ENCODE measurements around the gene NABP2. TPM values are rescaled to one million over a fixed set of nuclear protein-coding genes. Genes with fewer than 3 reads are reported as not detected.

The NABP2 gene
- total and polyA plus RNA-seq, 7 donors, result 27.1 to 65.7 (median 31.0) TPM

DNA sequence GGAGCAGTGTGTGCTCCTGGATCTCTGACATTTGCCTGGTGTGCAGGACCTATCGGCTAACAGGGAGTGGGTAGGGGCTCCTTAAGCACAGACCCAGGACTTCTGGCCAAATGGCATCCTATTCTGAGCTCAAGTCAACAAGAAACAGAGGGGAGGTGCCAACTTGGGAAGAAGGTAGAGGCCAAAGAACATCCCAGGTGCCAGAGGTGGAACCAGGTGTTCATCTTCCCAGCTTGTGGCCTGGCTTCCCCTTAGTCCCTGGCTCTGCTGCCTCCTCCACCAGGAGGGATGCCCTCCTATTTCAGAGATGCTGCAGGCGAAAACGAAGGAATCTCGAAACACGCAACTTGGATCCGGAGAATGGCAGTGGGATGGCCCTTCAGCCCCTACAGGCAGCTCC lies 11.9 kb downstream of the NABP2 start:
- intact Hi-C loops (cut with DNase I), result no loop called here
- Histone ChIP-seq H3K36me3 (ENCODE audit: insufficient read depth in 1 of 2, low read depth in 1 of 2) (peaks cover 1 to 25% of the 10 kb centered on the region in 2 donors), H3K27ac (no peak overlapping the region), H3K9me3 (no peaks in the 10 kb centered on the region), H3K27me3 (ENCODE audit: insufficient read depth in 3 of 3, low read length in 2 of 3) (no peaks in the 10 kb centered on the region), H3K4me1 (no peaks in the 10 kb centered on the region), H3K4me3 (no peak overlapping the region)
- no peak for ATAC-seq
- DNase-seq, result no peak
- TF ChIP-seq, protein P1, sequence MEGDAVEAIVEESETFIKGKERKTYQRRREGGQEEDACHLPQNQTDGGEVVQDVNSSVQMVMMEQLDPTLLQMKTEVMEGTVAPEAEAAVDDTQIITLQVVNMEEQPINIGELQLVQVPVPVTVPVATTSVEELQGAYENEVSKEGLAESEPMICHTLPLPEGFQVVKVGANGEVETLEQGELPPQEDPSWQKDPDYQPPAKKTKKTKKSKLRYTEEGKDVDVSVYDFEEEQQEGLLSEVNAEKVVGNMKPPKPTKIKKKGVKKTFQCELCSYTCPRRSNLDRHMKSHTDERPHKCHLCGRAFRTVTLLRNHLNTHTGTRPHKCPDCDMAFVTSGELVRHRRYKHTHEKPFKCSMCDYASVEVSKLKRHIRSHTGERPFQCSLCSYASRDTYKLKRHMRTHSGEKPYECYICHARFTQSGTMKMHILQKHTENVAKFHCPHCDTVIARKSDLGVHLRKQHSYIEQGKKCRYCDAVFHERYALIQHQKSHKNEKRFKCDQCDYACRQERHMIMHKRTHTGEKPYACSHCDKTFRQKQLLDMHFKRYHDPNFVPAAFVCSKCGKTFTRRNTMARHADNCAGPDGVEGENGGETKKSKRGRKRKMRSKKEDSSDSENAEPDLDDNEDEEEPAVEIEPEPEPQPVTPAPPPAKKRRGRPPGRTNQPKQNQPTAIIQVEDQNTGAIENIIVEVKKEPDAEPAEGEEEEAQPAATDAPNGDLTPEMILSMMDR (IDR thresholded peaks at IDR 0.05), result no peak
- WGBS, 3 donors, result 83 to 100% (median 90%) methylated on average over 6 of the region's 6 CpGs

DNA sequence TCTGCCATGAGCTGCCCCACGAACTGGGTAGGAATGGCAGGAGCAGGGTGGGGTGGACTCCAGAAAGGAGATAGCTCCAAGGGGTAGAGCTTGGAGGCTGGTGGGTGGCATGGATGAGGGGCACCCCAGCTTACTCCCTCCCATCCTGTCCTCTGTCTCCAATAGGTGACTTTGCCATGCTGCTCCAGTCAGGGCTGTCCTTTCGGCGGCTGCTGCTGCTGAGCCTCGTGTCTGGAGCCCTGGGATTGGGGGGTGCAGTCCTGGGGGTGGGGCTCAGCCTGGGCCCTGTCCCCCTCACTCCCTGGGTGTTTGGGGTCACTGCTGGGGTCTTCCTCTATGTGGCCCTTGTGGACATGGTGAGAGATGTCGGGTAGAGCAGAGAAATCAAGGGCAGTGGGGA lies 12.8 kb downstream of the NABP2 start:
- H3K4me1 ChIP-seq, result no peaks in the 10 kb centered on the region
- no peaks in the 10 kb centered on the region for H3K27me3 ChIP-seq (ENCODE audit: insufficient read depth in 3 of 3, low read length in 2 of 3)
- peaks cover 2 to 34% of the 10 kb centered on the region in 2 donors for H3K36me3 ChIP-seq (ENCODE audit: insufficient read depth in 1 of 2, low read depth in 1 of 2)
- intact Hi-C loops (cut with DNase I), result no loop called here
- H3K4me3 ChIP-seq, result no peak overlapping the region
- ATAC-seq (peak in 3 of 4 donors; percentile 2 to 24 (median 3)), DNase-seq (no peak)
- no peaks in the 10 kb centered on the region for H3K9me3 ChIP-seq
- WGBS, 3 donors, result 52 to 61% (median 52%) methylated on average over 5 of the region's 5 CpGs
- no peak overlapping the region for H3K27ac ChIP-seq
- TF ChIP-seq, protein P1 (IDR thresholded peaks at IDR 0.05), result no peak

DNA sequence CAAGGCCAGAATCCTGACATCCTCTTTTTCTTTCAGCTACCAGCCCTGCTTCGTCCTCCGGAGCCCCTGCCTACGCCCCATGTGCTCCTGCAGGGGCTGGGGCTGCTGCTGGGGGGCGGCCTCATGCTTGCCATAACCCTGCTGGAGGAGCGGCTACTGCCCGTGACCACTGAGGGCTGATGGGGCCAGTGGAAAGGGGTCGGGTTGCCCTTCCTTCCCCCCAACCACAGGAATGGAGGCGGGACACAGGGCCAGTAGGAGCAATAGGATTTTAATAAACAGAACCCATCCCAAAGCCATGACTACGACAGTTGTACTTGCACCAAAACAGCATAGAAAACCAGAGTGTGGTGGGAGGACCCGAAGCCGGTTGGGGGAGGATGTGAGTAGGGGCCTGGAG lies 13.4 kb downstream of the NABP2 start:
- TF ChIP-seq, protein P1 (IDR thresholded peaks at IDR 0.05), result no peak
- intact Hi-C loops (cut with DNase I), result no loop called here
- peaks cover 7 to 40% of the 10 kb centered on the region in 2 donors for H3K36me3 ChIP-seq (ENCODE audit: insufficient read depth in 1 of 2, low read depth in 1 of 2)
- H3K9me3 ChIP-seq, result no peaks in the 10 kb centered on the region
- no peaks in the 10 kb centered on the region for H3K27me3 ChIP-seq (ENCODE audit: insufficient read depth in 3 of 3, low read length in 2 of 3)
- no peaks in the 10 kb centered on the region for H3K4me1 ChIP-seq
- DNase-seq, result no peak
- H3K27ac ChIP-seq, result no peak overlapping the region
- H3K4me3 ChIP-seq, result no peak overlapping the region
- 64 to 76% (median 76%) methylated on average over 11 of the region's 11 CpGs for WGBS, 3 donors
- ATAC-seq, result no peak

DNA sequence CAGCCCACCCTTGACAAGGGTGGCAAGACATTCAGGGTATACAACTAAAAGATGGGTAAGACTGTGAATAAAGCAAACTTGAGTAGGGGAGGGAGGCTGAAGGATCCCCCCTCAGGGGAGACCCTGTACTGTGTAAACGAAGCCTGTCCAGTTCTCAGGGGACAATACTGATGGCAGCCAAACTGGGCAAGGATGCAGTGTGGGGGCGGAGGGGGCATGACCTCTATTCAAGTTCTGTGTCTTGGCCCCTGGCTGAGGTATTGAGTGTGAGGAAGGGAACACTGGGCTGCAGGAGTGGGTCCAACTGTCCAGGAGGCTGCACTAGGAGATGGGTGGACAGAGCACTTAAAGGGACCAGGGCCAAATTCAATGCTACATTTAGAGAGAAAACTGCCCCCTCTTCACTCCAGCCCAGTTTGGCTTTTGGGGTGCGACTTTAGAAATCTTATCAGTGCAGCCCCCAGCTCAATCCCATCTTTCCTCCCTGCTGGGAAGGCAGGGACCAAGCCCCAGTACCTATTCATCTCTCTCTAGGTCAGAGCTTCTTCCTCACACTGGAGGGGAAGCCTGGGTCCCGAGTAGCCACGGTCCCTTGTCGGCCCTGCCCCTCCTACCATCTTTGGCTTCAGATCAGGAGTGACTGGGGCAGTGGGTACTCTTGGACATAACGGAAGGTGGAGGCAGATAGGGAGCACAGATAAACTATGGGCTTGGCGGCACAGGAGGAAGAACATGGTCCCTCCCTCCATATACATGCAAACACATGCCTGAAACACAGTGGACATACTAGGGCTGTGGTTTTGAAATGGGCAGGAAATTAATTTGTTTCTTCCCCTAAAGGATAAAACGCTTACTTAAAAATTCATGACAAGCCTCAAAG lies 17.5 kb downstream of the NABP2 start:
- Histone ChIP-seq H3K27me3 (ENCODE audit: insufficient read depth in 3 of 3, low read length in 2 of 3) (no peaks in the 10 kb centered on the region), H3K4me3 (no peak overlapping the region), H3K36me3 (ENCODE audit: insufficient read depth in 1 of 2, low read depth in 1 of 2) (peaks cover 12 to 81% of the 10 kb centered on the region in 2 donors), H3K9me3 (no peaks in the 10 kb centered on the region), H3K27ac (no peak overlapping the region), H3K4me1 (no peaks in the 10 kb centered on the region)
- intact Hi-C loops (cut with DNase I), result no loop called here
- 64 to 77% (median 72%) methylated on average over 9 of the region's 9 CpGs for WGBS, 3 donors
- ATAC-seq, result no peak
- DNase-seq, result peak in 1 of 2 donors; percentile 10
- TF ChIP-seq, protein P1 (IDR thresholded peaks at IDR 0.05), result no peak

Data from psoas muscle (tissue), 8 donors.